NCI-H446 (cell line): ENCODE results near the gene DHRS9.
"Not testable (repeated sequence)": the region's sequence is repeated elsewhere in the genome, so short reads cannot be mapped to it uniquely, and the experiment has no call there.

ENCODE experiments used
- DNase-seq, 2 experiments: peaks; one replicate each; lab custom pipeline; 2025; lab: John Stamatoyannopoulos, UW

Gene DHRS9

DNA sequence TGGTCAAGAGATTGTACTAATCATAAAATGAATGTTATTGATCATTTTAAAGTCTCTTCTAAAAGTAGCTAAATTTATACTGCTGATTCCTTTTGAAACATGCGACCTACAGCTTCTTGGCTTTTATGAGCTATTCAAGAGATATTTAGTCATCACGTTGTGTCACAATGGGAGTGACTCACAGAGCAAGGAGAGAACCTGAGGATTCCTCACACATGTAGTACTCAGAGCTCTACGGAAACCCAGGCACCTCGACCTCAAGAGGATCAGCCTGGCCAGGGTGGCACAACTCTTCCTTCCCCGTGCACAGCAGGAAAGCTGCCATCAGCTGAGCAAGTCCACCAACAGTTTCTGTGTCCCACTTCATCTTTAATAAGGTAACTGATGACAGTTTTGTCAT lies at the start of gene DHRS9:
TSS of gene DHRS9 (plus strand) at position 223 of the 400 bp plus-strand sequence. CDS start 12,019 bp downstream, outside the sequence.
- no peak for DNase-seq

GRCh38 chr2:169023161-169023560 lies 46.2 kb upstream of the DHRS9 start:
- DNase-seq, result no peak

DNA sequence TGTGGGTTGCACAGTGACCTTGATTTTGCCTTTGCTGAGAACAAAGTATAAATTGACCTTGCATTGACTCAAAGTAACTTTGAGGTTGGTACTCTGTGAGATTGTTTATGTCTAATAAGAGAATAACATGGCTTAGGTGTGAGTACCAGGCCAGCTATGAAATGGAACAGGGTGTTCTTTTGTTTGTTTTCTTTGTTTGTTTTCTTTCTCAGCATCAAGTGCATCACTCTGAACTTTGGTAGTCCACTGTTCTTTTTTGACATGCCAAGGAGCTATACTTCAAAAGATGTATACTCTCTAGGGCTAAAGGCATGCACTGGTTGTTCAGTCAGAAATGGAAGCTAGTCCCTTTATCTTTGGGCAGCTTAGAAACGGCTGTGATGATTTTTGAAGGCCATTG lies 43.3 kb upstream of the DHRS9 start:
- no peak for DNase-seq

- no peak for DNase-seq
These were observed 42.1 kb upstream of the DHRS9 start for GRCh38 chr2:169027234-169027633.

DNA sequence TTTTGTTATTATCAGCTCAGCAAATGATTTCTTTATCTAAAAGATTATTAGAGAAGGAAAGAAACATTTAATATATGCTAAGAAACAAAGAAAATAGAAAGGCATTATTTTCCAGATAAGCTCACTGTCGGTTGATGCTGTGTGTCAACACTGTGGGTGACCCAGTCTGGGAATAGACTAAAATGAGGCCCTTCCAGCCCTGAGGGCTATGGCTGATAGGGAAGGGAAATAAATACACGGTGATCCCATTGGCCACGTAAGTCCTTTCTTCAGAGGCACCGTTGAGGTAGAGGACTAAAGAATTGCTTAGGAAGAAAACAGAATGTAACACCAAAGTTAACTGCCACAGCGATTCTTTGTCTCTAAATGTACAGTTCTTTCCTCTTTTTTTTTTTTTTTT lies 40.0 kb upstream of the DHRS9 start:
- DNase-seq, result no peak

DNA sequence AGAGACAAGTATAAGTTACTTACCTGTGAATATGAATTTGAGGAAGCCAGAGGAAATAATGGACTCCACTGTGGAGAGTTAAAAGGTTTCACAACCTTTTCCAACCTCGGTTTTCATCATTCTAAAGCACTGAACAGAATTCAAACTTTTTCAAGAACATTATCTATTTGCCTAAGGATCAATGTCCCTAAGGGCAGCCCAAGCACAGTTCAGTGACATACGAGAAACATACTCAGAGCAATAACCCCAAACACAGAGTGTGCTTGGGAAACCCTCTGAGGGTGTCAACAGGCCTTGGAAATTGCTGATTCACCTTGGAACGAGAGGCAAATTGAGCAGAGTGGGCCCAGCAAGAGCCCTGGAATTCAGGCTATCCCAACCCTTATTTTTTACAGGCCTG lies 38.2 kb upstream of the DHRS9 start, which contains the start of gene ABCB11:
TSS of gene ABCB11 (minus strand) at position 123 of the 400 bp plus-strand sequence. CDS start 13,199 bp downstream, outside the sequence.
- DNase-seq, result no peak

DNA sequence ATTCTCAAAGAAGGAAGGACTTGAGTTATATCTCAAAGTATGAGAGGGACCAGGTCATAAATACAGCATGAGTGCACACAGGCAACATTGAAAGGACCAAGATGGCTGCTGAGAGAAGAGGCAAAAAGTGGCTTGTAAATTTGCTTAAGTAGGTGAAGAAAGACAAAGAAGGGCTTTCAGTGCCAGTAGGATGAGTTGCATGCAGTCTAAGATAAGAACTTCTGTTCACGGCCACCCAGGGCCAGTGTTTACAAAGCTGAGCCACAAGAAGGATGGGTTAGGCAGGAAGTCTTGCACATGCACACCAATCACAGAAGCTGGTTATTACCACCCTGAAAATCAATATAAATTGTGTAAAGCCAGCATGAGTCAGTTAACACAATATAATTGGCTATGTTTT lies 35.1 kb upstream of the DHRS9 start:
- no peak for DNase-seq

DNA sequence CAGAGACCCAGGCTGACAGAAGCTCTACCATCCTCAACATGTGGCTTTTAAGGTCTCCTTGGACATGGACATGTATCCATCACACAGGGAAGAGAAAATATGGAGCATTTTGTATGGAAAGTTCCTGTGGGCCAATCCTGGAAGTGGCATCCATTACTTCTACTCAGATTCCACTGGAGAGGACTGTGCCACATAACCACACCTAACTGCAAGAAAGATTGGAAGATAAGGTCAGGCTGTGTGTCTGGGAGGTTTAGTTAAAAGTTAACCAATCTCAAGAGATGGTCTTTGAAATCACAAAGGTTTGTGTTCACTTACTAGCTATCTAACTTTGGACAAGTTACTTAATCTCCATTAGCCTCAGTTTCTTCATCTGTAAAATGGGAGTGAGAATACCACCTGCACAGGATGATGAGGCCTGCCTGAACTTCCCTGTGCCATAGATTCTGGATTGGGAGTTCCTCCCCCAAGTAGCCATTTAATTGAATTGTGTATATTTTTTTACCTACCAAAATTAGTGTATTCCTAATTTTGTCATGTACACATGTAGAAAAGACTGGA lies 34.3 kb upstream of the DHRS9 start:
- no peak for DNase-seq

GRCh38 chr2:169035887-169036286 lies 33.5 kb upstream of the DHRS9 start:
- no peak for DNase-seq

DNA sequence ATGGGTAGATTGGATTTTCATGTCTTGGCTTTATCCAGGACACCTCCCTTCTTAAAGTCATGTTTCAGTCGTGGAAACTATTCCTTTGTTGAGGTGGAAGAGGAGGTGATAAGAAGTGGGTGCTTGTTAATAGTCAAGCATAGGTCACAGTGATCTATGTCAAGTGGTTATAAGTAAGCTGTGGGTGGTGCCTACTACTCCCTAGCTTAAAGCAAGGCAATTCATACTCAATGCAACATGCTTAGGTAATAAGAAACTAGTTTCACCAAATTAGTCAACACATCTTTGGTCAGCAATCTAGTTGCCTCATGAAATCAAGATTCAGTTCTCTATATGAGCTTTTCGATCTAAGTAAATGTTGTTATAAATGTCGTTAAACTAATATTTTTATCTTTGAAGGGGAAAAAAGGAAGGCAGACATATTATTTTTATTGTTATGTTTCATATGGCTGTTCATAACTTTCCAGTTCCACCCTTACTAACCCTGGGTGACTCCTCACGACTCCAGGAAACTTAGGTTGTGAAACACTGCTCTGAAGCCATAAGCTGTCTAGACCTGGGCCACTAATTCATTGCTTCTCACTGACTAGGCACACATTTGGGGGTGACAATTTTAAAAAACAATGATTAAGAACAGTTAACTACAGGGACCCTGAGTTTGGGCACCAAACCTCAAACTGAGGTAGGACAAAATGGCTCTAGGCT lies 32.5 kb upstream of the DHRS9 start:
- no peak for DNase-seq

DNA sequence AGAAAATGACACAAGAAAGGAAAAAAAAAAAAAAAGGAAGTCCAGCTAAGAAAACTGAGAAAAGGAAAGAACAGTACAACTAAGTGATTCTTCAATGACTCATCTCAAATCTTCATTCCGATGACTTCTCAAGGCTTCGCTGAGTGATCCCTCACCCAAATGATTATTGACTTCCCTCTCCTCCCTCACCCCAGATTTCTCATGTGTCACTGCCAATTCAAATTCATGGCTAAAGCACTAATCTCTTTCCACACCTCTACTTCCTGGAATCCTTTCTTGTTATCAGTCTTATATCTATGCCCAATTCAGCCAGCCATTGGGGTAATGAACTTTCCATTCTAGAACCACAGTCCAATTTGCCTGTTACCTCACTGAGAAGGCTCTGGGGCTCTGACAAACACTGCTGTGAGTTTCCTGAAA lies 31.0 kb upstream of the DHRS9 start:
- no peak for DNase-seq

DNA sequence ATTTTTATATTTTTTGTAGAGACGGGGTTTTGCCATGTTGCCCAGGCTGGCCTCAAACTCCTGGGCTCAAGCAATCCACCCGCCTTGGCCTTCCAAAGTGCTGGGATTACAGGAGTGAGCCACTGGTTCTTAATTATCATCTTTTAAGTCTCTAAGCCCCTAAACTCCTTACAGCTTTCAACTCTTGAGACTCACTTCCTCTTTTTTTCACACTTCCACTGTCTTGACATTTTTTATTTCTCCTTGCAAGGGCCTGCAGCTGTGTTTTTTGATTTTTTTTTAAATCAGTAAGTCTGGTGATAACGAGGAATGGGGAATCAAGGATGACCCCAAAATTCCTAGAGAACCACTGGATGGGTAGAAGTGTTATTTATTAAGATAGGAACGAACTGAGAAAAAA lies 29.7 kb upstream of the DHRS9 start:
- no peak for DNase-seq

DNA sequence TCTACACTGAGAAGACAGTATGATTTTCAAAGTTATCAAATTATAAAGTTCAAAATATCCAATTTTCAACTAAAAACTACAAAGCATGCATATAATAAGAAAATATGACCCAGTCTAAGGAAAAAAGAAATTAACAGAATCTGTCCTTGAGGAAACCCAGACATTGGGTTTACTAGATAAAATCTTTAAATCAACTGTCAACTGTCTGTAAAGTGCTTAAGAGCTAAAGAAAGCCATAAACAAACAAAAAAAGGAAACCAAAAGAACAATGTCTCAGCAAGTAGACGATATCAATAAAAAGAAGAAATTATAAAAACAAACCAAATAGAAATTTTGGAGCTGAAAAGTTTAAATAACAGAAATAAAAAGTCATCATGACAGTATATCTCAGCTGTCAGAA lies 27.8 kb upstream of the DHRS9 start:
- DNase-seq, result no peak

DNA sequence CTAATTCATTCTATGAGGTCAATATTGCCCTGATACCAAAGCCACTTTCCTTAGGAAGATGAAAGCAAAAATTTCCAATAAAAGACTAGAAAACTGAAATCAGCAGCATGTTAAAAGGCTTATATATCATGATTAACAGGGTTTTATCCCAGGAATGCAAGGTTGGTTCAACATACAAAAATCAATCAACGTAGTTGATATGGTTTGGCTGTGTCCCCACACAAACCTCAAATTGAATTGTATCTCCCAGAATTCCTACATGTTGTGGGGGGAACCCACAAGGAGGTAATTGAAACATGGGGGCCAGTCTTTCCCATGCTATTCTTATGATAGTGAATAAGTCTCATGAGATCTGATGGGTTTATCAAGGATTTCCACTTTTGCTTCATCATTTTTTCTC lies 26.5 kb upstream of the DHRS9 start:
- no peak for DNase-seq

DNA sequence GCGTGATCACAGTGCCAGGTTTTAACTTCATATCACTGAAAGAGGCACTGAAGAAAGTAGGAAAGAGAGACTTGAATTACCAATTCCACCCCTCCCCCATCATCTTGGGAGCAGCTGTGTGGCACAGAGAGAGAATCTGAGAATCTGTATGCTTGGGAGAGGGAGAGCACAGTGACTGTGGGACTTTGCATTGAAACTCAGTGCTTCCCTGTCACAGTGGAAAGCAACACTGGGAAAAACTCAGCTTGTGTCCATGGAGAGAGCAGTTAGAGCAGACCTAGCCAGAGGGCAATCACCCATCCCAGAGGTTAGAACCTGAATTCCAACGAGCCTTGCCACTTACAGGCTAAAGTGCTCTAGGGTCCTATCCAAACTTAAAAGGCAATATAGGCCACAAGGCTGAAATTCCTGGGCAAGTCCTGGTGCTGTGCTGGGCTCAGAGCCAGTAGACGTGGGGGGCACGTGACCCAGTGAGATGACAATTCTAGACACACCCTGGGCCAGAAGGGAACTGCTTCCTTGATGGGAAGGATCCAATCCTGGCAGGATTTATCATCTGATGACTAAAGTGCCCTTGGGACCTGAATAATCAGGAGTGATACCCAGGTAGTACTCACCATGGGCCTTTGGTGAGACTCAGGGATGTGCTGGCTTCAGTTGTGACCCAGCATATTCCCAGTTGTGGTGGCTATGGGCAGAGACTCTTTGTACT lies 22.8 kb upstream of the DHRS9 start:
- no peak for DNase-seq

DNA sequence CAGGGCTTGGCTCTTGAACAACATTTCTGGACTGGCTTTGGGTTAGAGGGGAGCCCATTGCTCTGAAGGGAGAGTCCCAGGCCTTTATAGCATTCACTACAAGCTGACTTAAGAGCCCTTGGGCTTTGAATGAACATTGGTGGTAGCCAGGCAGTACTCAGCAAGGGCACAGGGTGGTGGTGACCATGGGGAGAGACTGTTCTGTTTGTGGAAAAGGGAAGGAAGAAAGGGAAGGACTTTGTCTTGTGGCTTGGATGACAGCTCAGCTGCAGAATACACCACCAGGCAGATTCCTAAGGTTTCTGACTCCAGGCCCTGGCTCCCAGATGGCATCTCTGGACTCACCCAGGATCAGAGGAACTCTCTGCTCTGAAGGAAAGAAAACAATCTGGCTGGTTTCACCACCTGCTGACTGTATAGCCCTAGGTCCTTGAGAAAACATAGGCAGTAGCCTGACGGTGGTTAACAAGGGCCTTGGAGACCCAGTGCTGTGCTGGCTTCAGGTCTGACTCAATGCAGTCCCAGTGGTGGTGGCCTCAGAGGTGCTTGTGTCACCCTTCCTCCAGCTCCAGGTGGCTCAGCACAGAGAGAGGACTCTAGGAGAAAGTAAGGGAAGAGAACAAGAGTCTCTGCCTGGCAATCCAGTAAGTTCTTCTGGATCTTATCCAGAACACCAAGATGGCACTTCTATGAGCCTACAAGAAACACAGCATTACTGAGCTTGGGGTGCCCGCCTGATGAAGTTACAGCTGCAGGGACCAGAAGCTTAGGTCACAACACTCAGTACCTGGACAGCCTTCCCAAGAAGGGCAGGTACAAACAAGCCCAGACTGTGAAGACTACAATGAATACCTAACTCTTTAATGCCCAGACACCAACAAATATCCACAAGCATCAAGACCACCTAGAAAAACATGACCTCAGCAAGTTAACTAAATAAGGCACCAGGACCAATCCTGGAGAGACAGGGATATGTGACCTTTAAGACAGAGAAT lies 21.8 kb upstream of the DHRS9 start:
- no peak for DNase-seq

- DNase-seq, result no peak
These were observed 20.2 kb upstream of the DHRS9 start for GRCh38 chr2:169049142-169049541.

DNA sequence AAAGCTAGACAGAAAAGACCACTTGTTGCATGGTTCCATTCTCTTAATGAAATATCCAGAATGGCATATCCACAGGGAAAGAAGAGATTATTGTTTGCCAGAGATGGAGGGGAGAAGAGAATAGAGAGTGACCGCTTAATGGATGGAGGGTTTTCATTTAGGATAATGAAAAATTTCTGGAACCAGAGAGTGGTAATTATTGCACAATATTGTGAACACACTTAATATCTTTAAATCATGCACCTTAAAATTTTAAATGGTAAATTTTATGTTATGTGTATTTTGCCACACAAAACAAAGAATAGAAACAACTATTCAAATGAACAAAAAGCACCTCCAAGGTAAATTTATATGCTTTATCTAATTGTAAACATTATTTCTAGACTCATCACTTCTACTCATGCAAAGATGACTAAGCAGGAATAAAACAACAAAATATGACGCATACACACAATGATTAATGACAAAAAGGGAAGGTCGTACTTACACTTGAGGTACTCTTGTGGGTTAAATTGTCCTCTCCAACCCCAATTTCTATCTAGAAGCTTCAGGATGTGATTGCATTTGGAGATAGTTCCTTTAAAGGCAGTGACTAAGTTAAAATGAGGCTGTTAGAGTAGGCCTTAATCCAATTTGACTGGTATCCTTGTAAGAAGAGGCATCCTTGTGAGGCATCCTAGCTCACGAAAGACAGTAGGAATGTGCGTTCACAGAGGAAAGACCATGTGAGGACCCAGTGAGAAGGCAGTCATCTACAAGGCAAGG lies 18.7 kb upstream of the DHRS9 start:
- DNase-seq, result no peak

- DNase-seq, result not testable (repeated sequence)
These were observed 14.8 kb upstream of the DHRS9 start for GRCh38 chr2:169054575-169054974.

- not testable (repeated sequence) for DNase-seq
These were observed 5.2 kb upstream of the DHRS9 start for GRCh38 chr2:169064199-169064598.

GRCh38 chr2:169065422-169065821 lies 3.9 kb upstream of the DHRS9 start:
- DNase-seq, result no peak
